ENCODE data around the gene CEP112. TPM values are rescaled to one million over a fixed set of nuclear protein-coding genes. Genes with fewer than 3 reads are reported as not detected.

CEP112 gene
- total RNA-seq, 1 donor from 2014 or later: 13.9 TPM

GRCh38 chr17:65851965-65852736 is 339.8 kb downstream of the CEP112 start:
- Histone ChIP-seq H2AFZ (ENCODE audit: low read depth, low read length) (no peak overlapping the region), H3K27ac (ENCODE audit: low read depth, low read length) (no peak overlapping the region), H3K4me2 (ENCODE audit: low read length) (no peak overlapping the region), H3K4me1 (ENCODE audit: insufficient read depth, low read length) (peaks cover 8% of the 10 kb centered on the region), H3K9ac (ENCODE audit: low read length) (no peak overlapping the region), H3K9me3 (ENCODE audit: insufficient read depth, low read depth, low read length) (no peaks in the 10 kb centered on the region), H3K79me2 (ENCODE audit: insufficient read depth, low read length) (no peaks in the 10 kb centered on the region), H4K20me1 (ENCODE audit: insufficient read depth, low read length) (no peaks in the 10 kb centered on the region), H3K27me3 (ENCODE audit: insufficient read depth, low read length) (no peaks in the 10 kb centered on the region), H3K36me3 (ENCODE audit: insufficient read depth, low read length) (no peaks in the 10 kb centered on the region), H3K4me3 (ENCODE audit: insufficient read depth, low read depth, low read length) (no peak overlapping the region)
- Mint-ChIP-seq H3K4me1 (ENCODE audit: low read depth, unreplicated experiment) (peaks cover 15% of the 10 kb centered on the region), H3K9me3 (ENCODE audit: unreplicated experiment) (peaks cover 3% of the 10 kb centered on the region), H3K4me3 (ENCODE audit: unreplicated experiment) (no peak overlapping the region), H3K27me3 (ENCODE audit: low read depth, unreplicated experiment) (no peaks in the 10 kb centered on the region), H3K36me3 (ENCODE audit: low read depth, unreplicated experiment) (peaks cover 4% of the 10 kb centered on the region), H3K27ac (ENCODE audit: unreplicated experiment) (no peak overlapping the region)
- FAIRE-seq: no peak
- TF ChIP-seq CTCF (IDR thresholded peaks at IDR 0.05; ENCODE audit: insufficient read depth, low read depth, low read length) (no peak), EZH2 (IDR thresholded peaks at IDR 0.05; ENCODE audit: insufficient read depth, low read length) (no peak)
- no peak for DNase-seq (ENCODE audit: low read depth)

- Mint-ChIP-seq H3K27ac (ENCODE audit: unreplicated experiment) (no peak overlapping the region), H3K4me3 (ENCODE audit: unreplicated experiment) (no peak overlapping the region), H3K9me3 (ENCODE audit: unreplicated experiment) (peaks cover 3% of the 10 kb centered on the region), H3K27me3 (ENCODE audit: low read depth, unreplicated experiment) (no peaks in the 10 kb centered on the region), H3K36me3 (ENCODE audit: low read depth, unreplicated experiment) (peaks cover 4% of the 10 kb centered on the region), H3K4me1 (ENCODE audit: low read depth, unreplicated experiment) (peaks cover 14% of the 10 kb centered on the region)
- Histone ChIP-seq H3K36me3 (ENCODE audit: insufficient read depth, low read length) (no peaks in the 10 kb centered on the region), H3K4me3 (ENCODE audit: insufficient read depth, low read depth, low read length) (no peak overlapping the region), H3K79me2 (ENCODE audit: insufficient read depth, low read length) (no peaks in the 10 kb centered on the region), H3K9me3 (ENCODE audit: insufficient read depth, low read depth, low read length) (no peaks in the 10 kb centered on the region), H3K27ac (ENCODE audit: low read depth, low read length) (no peak overlapping the region), H4K20me1 (ENCODE audit: insufficient read depth, low read length) (no peaks in the 10 kb centered on the region), H3K4me2 (ENCODE audit: low read length) (no peak overlapping the region), H3K9ac (ENCODE audit: low read length) (no peak overlapping the region), H3K4me1 (ENCODE audit: insufficient read depth, low read length) (peaks cover 5% of the 10 kb centered on the region), H3K27me3 (ENCODE audit: insufficient read depth, low read length) (no peaks in the 10 kb centered on the region), H2AFZ (ENCODE audit: low read depth, low read length) (no peak overlapping the region)
- no peak for TF ChIP-seq CTCF (IDR thresholded peaks at IDR 0.05; ENCODE audit: insufficient read depth, low read depth, low read length)
- TF ChIP-seq EZH2 (IDR thresholded peaks at IDR 0.05; ENCODE audit: insufficient read depth, low read length): no peak
- no peak for DNase-seq (ENCODE audit: low read depth)
- no peak for FAIRE-seq
Measured at GRCh38 chr17:65850486-65850885, 341.4 kb downstream of the CEP112 start.

- Mint-ChIP-seq H3K36me3 (ENCODE audit: low read depth, unreplicated experiment) (peaks cover 4% of the 10 kb centered on the region), H3K4me1 (ENCODE audit: low read depth, unreplicated experiment) (peaks cover 9% of the 10 kb centered on the region), H3K9me3 (ENCODE audit: unreplicated experiment) (peaks cover 3% of the 10 kb centered on the region), H3K4me3 (ENCODE audit: unreplicated experiment) (no peak overlapping the region), H3K27me3 (ENCODE audit: low read depth, unreplicated experiment) (no peaks in the 10 kb centered on the region), H3K27ac (ENCODE audit: unreplicated experiment) (peak overlapping the region; percentile 34)
- FAIRE-seq (no peak), DNase-seq (ENCODE audit: low read depth) (no peak)
- no peak overlapping the region for H3K9ac ChIP-seq (ENCODE audit: low read length)
- H4K20me1 ChIP-seq (ENCODE audit: insufficient read depth, low read length): no peaks in the 10 kb centered on the region
- H2AFZ ChIP-seq (ENCODE audit: low read depth, low read length): no peak overlapping the region
- no peaks in the 10 kb centered on the region for H3K4me1 ChIP-seq (ENCODE audit: insufficient read depth, low read length)
- H3K4me2 ChIP-seq (ENCODE audit: low read length): no peak overlapping the region
- no peak overlapping the region for H3K27ac ChIP-seq (ENCODE audit: low read depth, low read length)
- H3K4me3 ChIP-seq (ENCODE audit: insufficient read depth, low read depth, low read length): no peak overlapping the region
- no peaks in the 10 kb centered on the region for H3K36me3 ChIP-seq (ENCODE audit: insufficient read depth, low read length)
- H3K79me2 ChIP-seq (ENCODE audit: insufficient read depth, low read length): no peaks in the 10 kb centered on the region
- H3K27me3 ChIP-seq (ENCODE audit: insufficient read depth, low read length): no peaks in the 10 kb centered on the region
- TF ChIP-seq CTCF (IDR thresholded peaks at IDR 0.05; ENCODE audit: insufficient read depth, low read depth, low read length): no peak
- TF ChIP-seq EZH2 (IDR thresholded peaks at IDR 0.05; ENCODE audit: insufficient read depth, low read length): no peak
- H3K9me3 ChIP-seq (ENCODE audit: insufficient read depth, low read depth, low read length): no peaks in the 10 kb centered on the region
Measured at GRCh38 chr17:65848751-65849150, 343.2 kb downstream of the CEP112 start.

Data from astrocyte (in vitro differentiated cells and primary cell).